Activated CD8-positive, alpha-beta memory T cell treated with anti-CD3 and anti-CD28 coated beads, Interleukin-2, amount 10 ng/mL, durations not matched to agents 7 days and 5 days (primary cell): Measurements from ENCODE around the gene TMTC2. TPM values are rescaled to one million over a fixed set of nuclear protein-coding genes. Genes with fewer than 3 reads are reported as not detected.

Source experiments
- ATAC-seq: fragments of 150-1000 bp; cut with Tn5 transposase; one replicate; pipeline ENCODE4 v1.10.0; 2021; ENCODE audit warnings: moderate library complexity
- CTCF ChIA-PET: fragments of 350-600 bp; sonication (Branson Sonifier 250); formaldehyde crosslinking; loops from one replicate; lab custom pipeline; 2021; ENCODE audit warnings: antibody characterized with exemption; lab: Charles Lee
- DNase-seq: peaks from one replicate; pipeline ENCODE4 v3.0.0-alpha.2; 2020
- H3K27ac Mint-ChIP-seq: one replicate; pipeline ENCODE4 v1.8.0; 2021; ENCODE audit warnings: mild to moderate bottlenecking, mixed read lengths
- H3K27me3 Mint-ChIP-seq: one replicate; pipeline ENCODE4 v1.8.0; 2021; ENCODE audit warnings: mixed read lengths
- H3K36me3 Mint-ChIP-seq: one replicate; pipeline ENCODE4 v1.8.0; 2021; ENCODE audit warnings: mild to moderate bottlenecking, mixed read lengths
- H3K4me1 Mint-ChIP-seq: one replicate; pipeline ENCODE4 v1.8.0; 2021; ENCODE audit warnings: mixed read lengths
- H3K4me3 Mint-ChIP-seq: one replicate; pipeline ENCODE4 v1.8.0; 2021; ENCODE audit warnings: mild to moderate bottlenecking, moderate library complexity, mixed read lengths
- H3K9me3 Mint-ChIP-seq: one replicate; pipeline ENCODE4 v1.8.0; 2022; ENCODE audit warnings: low read depth, mixed read lengths
- total RNA-seq, 2 experiments: library from RNA; stranded (reverse); gene quantifications; one replicate each; pipeline ENCODE4 v1.2.3, GENCODE V29; 2021

The TMTC2 gene
- total RNA-seq, 2 experiments from 2014 or later, result 3.3 to 4.5 TPM

- Mint-ChIP-seq H3K9me3 (no peaks in the 10 kb centered on the region), H3K4me1 (peaks cover 2% of the 10 kb centered on the region), H3K36me3 (no peaks in the 10 kb centered on the region), H3K27ac (no peak overlapping the region), H3K27me3 (peaks cover 8% of the 10 kb centered on the region), H3K4me3 (no peak overlapping the region)
- DNase-seq, result no peak
- CTCF ChIA-PET, result no interaction called here
- ATAC-seq, result no peak
Observed at GRCh38 chr12:82663893-82664292, 22.8 kb upstream of the TMTC2 start.

- H3K27me3 Mint-ChIP-seq, result peaks cover 8% of the 10 kb centered on the region
Observed at GRCh38 chr12:82665142-82665923, 21.4 kb upstream of the TMTC2 start.

GRCh38 chr12:82666830-82667229, 19.9 kb upstream of the TMTC2 start:
- Mint-ChIP-seq H3K27me3 (peaks cover 8% of the 10 kb centered on the region), H3K9me3 (no peaks in the 10 kb centered on the region), H3K4me1 (peaks cover 2% of the 10 kb centered on the region), H3K27ac (no peak overlapping the region), H3K4me3 (no peak overlapping the region), H3K36me3 (no peaks in the 10 kb centered on the region)
- no peak for ATAC-seq
- no peak for DNase-seq
- CTCF ChIA-PET, result no interaction called here

More at GRCh38 chr12:82665142-82665923, 21.4 kb upstream of the TMTC2 start:
- no peak overlapping the region for H3K27ac Mint-ChIP-seq
- DNase-seq (no peak), ATAC-seq (no peak)
- H3K9me3 Mint-ChIP-seq, result no peaks in the 10 kb centered on the region
- CTCF ChIA-PET, result interaction anchor here (1.5 kb wide), 1 partner anchor 20 kb away, joined by 4 read pairs; no protein-coding TSS in a partner anchor
- H3K4me1 Mint-ChIP-seq, result peaks cover 2% of the 10 kb centered on the region
- no peaks in the 10 kb centered on the region for H3K36me3 Mint-ChIP-seq
- H3K4me3 Mint-ChIP-seq, result no peak overlapping the region

- CTCF ChIA-PET, result no interaction called here
- Mint-ChIP-seq H3K36me3 (no peaks in the 10 kb centered on the region), H3K27me3 (peaks cover 4% of the 10 kb centered on the region), H3K4me3 (no peak overlapping the region), H3K4me1 (no peaks in the 10 kb centered on the region), H3K27ac (no peak overlapping the region), H3K9me3 (no peaks in the 10 kb centered on the region)
- DNase-seq (no peak), ATAC-seq (no peak)
Observed at GRCh38 chr12:82671673-82672195, 15.0 kb upstream of the TMTC2 start.

- ATAC-seq, result no peak
- H3K4me1 Mint-ChIP-seq, result no peaks in the 10 kb centered on the region
- no peaks in the 10 kb centered on the region for H3K9me3 Mint-ChIP-seq
- DNase-seq, result no peak
- H3K27ac Mint-ChIP-seq, result no peak overlapping the region
- peaks cover 4% of the 10 kb centered on the region for H3K27me3 Mint-ChIP-seq
- H3K36me3 Mint-ChIP-seq, result no peaks in the 10 kb centered on the region
- CTCF ChIA-PET, result no interaction called here
- no peak overlapping the region for H3K4me3 Mint-ChIP-seq
Observed at GRCh38 chr12:82672811-82673495, 13.8 kb upstream of the TMTC2 start.

- DNase-seq (no peak), ATAC-seq (no peak)
- H3K36me3 Mint-ChIP-seq, result no peaks in the 10 kb centered on the region
- no peak overlapping the region for H3K27ac Mint-ChIP-seq
- H3K9me3 Mint-ChIP-seq, result no peaks in the 10 kb centered on the region
- no peaks in the 10 kb centered on the region for H3K4me1 Mint-ChIP-seq
- H3K4me3 Mint-ChIP-seq, result no peak overlapping the region
- H3K27me3 Mint-ChIP-seq, result peaks cover 7% of the 10 kb centered on the region
- CTCF ChIA-PET, result interaction anchor here (2.1 kb wide), 1 partner anchor 12 kb away, joined by 7 read pairs; no protein-coding TSS in a partner anchor
Observed at GRCh38 chr12:82673698-82674097, 13.0 kb upstream of the TMTC2 start.

DNA sequence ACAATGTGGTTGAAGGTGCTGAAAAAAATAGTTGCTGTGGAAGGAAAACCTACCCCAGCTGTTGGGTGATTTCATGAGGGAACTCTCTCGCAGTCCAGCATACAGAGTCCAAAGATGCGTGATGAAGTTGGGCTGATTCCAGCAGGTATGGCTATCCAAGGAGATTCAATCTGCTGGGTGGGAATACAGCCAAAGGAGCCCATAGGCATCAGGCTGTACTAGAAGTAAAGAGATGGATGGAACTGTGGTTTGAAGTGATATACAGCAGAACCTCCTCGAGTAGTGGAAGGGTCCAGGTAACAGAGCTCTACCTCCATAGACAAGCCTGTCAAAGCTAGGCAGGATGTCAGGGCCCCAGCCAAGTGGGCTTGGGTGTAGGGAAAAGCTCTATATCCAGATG, 11.5 kb upstream of the TMTC2 start:
- H3K27ac Mint-ChIP-seq, result no peak overlapping the region
- H3K9me3 Mint-ChIP-seq, result no peaks in the 10 kb centered on the region

GRCh38 chr12:82682326-82682725, 4.4 kb upstream of the TMTC2 start:
- DNase-seq (no peak), ATAC-seq (no peak)
- CTCF ChIA-PET, result no interaction called here
- Mint-ChIP-seq H3K4me1 (peaks cover 3% of the 10 kb centered on the region), H3K27me3 (peaks cover 35% of the 10 kb centered on the region), H3K9me3 (no peaks in the 10 kb centered on the region), H3K27ac (no peak overlapping the region), H3K36me3 (no peaks in the 10 kb centered on the region), H3K4me3 (no peak overlapping the region)

More for the DNA sequence above, 11.5 kb upstream of the TMTC2 start:
- H3K36me3 Mint-ChIP-seq, result no peaks in the 10 kb centered on the region
- DNase-seq (no peak), ATAC-seq (no peak)
- H3K27me3 Mint-ChIP-seq, result peaks cover 12% of the 10 kb centered on the region
- H3K4me3 Mint-ChIP-seq, result no peak overlapping the region
- no peaks in the 10 kb centered on the region for H3K4me1 Mint-ChIP-seq
- CTCF ChIA-PET, result interaction anchor here (2.1 kb wide), 1 partner anchor 10 kb away, joined by 7 read pairs; no protein-coding TSS in a partner anchor

DNA sequence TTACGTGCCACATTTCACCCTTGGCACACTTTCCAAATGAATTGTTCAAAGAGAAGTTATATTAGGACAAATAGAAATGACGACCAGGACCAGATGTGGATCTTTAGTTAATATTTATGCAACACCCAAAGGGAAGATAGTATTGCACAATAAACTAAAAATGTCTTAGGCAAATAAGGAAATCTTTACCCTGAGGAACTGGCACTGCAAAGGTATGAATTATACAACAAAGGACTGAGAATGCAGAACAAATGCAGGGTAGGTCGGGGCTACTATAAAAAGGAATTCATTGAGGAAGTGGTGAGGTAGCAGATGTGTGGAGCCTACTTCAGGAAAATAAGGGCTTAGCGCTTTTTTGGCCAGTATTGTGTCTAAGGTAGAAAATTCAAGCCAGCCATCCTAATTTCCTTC, 3.9 kb upstream of the TMTC2 start:
- H3K9me3 Mint-ChIP-seq, result no peaks in the 10 kb centered on the region
- H3K36me3 Mint-ChIP-seq, result no peaks in the 10 kb centered on the region
- peaks cover 35% of the 10 kb centered on the region for H3K27me3 Mint-ChIP-seq
- no peak overlapping the region for H3K27ac Mint-ChIP-seq
- CTCF ChIA-PET, result no interaction called here
- ATAC-seq (no peak), DNase-seq (no peak)
- H3K4me3 Mint-ChIP-seq, result no peak overlapping the region
- H3K4me1 Mint-ChIP-seq, result peaks cover 3% of the 10 kb centered on the region

DNA sequence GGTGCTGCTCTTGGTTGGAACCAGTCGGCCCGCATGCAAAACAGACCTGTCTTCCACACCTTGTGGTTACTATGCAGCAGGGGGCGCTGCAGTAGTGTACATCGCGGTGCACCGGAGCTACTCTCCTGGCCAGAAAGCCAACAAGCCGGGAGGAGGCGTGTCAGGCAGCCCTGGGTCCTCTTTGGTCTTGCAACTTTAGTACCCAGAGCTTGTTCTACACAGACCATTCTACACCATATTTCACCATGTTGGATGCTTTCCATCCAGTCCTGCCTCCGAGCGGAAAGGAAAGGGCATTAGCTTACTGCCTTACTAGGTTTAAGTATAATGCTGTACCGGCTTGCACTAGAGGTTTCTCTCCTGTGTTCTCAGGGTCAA, 927 bp upstream of the TMTC2 start:
- Mint-ChIP-seq H3K4me1 (peaks cover 23% of the 10 kb centered on the region), H3K27me3 (peaks cover 27% of the 10 kb centered on the region), H3K9me3 (no peaks in the 10 kb centered on the region), H3K36me3 (no peaks in the 10 kb centered on the region), H3K4me3 (peak overlapping the region; percentile 90), H3K27ac (peak overlapping the region; percentile 86)
- CTCF ChIA-PET, result interaction anchor here (0.6 to 2.2 kb wide), 31 partner anchors 9 to 1818 kb away, joined by 3 to 13 read pairs (median 3); partner anchors contain the start of genes CCDC59 and METTL25
- peak; percentile 95 for DNase-seq
- peak; percentile 67 for ATAC-seq

- peaks cover 18% of the 10 kb centered on the region for H3K27me3 Mint-ChIP-seq
Observed at GRCh38 chr12:82687021-82688011, 610 bp downstream of the TMTC2 start.

DNA sequence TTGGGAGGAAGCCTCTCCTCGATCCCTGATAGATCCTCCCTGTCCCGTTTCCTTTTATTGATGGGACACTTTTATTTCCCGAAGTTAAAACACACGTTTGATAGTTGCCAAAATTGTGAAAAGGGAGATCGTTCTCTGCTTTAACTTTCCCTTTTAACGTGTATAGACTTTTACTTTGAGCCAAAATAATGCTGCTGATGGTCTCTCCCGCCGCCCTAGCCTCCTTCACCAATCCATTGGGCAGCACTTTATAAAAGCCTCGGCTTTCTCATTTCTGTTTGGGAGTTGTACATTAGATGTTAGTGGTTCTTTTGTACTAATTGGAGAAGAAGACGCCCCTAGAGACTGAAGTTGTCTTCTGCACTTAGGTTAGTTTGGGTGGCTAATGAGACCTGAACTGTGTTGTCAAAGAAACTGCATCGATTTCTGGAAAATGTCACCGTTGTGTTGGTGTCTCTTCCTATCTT, 1.4 kb downstream of the TMTC2 start:
- H3K27me3 Mint-ChIP-seq, result peaks cover 11% of the 10 kb centered on the region

More at GRCh38 chr12:82687021-82688011, 610 bp downstream of the TMTC2 start:
- Mint-ChIP-seq H3K4me1 (peaks cover 24% of the 10 kb centered on the region), H3K27ac (peak overlapping the region; percentile 86), H3K4me3 (peak overlapping the region; percentile 90), H3K9me3 (no peaks in the 10 kb centered on the region), H3K36me3 (no peaks in the 10 kb centered on the region)
- CTCF ChIA-PET, result interaction anchor here (1.2 to 2.2 kb wide), 8 partner anchors 10 to 1139 kb away, joined by 3 to 13 read pairs (median 5); no protein-coding TSS in a partner anchor
- ATAC-seq, result peak; percentile 63
- peak; percentile 73 for DNase-seq

More for the DNA sequence above, 1.4 kb downstream of the TMTC2 start:
- no peaks in the 10 kb centered on the region for H3K9me3 Mint-ChIP-seq
- peak overlapping the region; percentile 90 for H3K4me3 Mint-ChIP-seq
- H3K27ac Mint-ChIP-seq, result peak overlapping the region; percentile 86
- no peak for ATAC-seq
- peaks cover 24% of the 10 kb centered on the region for H3K4me1 Mint-ChIP-seq
- CTCF ChIA-PET, result no interaction called here
- DNase-seq, result no peak
- H3K36me3 Mint-ChIP-seq, result no peaks in the 10 kb centered on the region
